B cell (primary cell): Measurements from ENCODE around the gene XYLT2. TPM values are rescaled to one million over a fixed set of nuclear protein-coding genes. Genes with fewer than 3 reads are reported as not detected.

Source experiments
- ATAC-seq: fragments of 200-7000 bp; cut with Tn5 transposase; one replicate; pipeline ENCODE4 v1.10.0; 2021; ENCODE audit warnings: low read depth, mild to moderate bottlenecking, moderate number of reproducible peaks, moderate library complexity
- CTCF ChIA-PET: fragments of 350-600 bp; sonication (Branson Sonifier 250); formaldehyde crosslinking; loops from one replicate; lab custom pipeline; 2021; ENCODE audit warnings: antibody characterized with exemption, inconsistent platforms; lab: Charles Lee
- POLR2A ChIA-PET: fragments of 350-600 bp; sonication (Branson Sonifier 250); formaldehyde crosslinking; loops from one replicate; lab custom pipeline; 2021; ENCODE audit warnings: antibody characterized with exemption; lab: Charles Lee
- DNase-seq: peaks from one replicate; pipeline ENCODE4 v3.0.0; 2013
- H2AFZ ChIP-seq: 2 replicates; pipeline ENCODE4 v1.6.1; 2012; ENCODE audit warnings: mild to moderate bottlenecking, low read depth, low read length; ENCODE audit not compliant: insufficient read depth, poor library complexity, severe bottlenecking
- H3K27ac ChIP-seq, 2 donors: 1 replicate in 1 of 2; 2 replicates in 1 of 2; pipeline ENCODE4 v1.5.1; 2012 to 2013; ENCODE audit warnings: low read length in 2 of 2, mild to moderate bottlenecking in 2 of 2, moderate library complexity in 1 of 2
- H3K27me3 ChIP-seq, 4 experiments: fragments of 200-600 bp in 1 of 4; sonication (generic) in 1 of 4; replicated peaks in 1 of 4; 1 replicate in 2 of 4; 2 replicates in 2 of 4; pipeline versions ENCODE4 v1.6.1 to v1.7.0; 2013 to 2016; ENCODE audit warnings: low read length in 3 of 4, mild to moderate bottlenecking in 2 of 4, mixed read lengths in 1 of 4, moderate library complexity in 1 of 4; ENCODE audit not compliant: insufficient read depth in 4 of 4, control insufficient read depth in 3 of 4; ENCODE audit errors: control extremely low read depth in 1 of 4
- H3K36me3 ChIP-seq, 2 experiments: replicated peaks in 1 of 2; 1 replicate in 1 of 2; 2 replicates in 1 of 2; pipeline versions ENCODE4 v1.6.1 to v1.7.1; 2013; ENCODE audit warnings: low read length in 1 of 2; ENCODE audit not compliant: insufficient read depth in 2 of 2, control insufficient read depth in 1 of 2; ENCODE audit errors: control extremely low read depth in 1 of 2, extremely low read depth in 1 of 2
- H3K4me1 ChIP-seq, 2 donors: fragments of 200-600 bp in 1 of 2; sonication (generic) in 1 of 2; 1 replicate in 1 of 2; 2 replicates in 1 of 2; pipeline versions ENCODE4 v1.5.1 to v1.6.1; 2013 to 2017; ENCODE audit warnings: low read length in 2 of 2; ENCODE audit not compliant: control insufficient read depth in 2 of 2, insufficient read depth in 2 of 2
- H3K4me2 ChIP-seq: replicated peaks from 2 replicates; pipeline ENCODE3; 2012; ENCODE audit warnings: mild to moderate bottlenecking, low read depth, low read length; ENCODE audit not compliant: poor library complexity, severe bottlenecking
- H3K4me3 ChIP-seq, 5 experiments: fragments of 200-600 bp in 1 of 5; sonication (generic) in 1 of 5; 1 replicate in 3 of 5; 2 replicates in 2 of 5; pipeline versions ENCODE4 v1.5.1 to v1.7.0; 2011 to 2016; ENCODE audit warnings: low read length in 4 of 5, mild to moderate bottlenecking in 4 of 5, low read depth in 2 of 5, control low read depth in 1 of 5, moderate library complexity in 1 of 5; ENCODE audit not compliant: insufficient read depth in 1 of 5; ENCODE audit errors: control extremely low read depth in 1 of 5, extremely low read depth in 1 of 5
- H3K79me2 ChIP-seq: fragments of 200-600 bp; sonication (generic); one replicate; pipeline ENCODE4 v1.6.0; 2016; ENCODE audit warnings: low read length; ENCODE audit not compliant: control insufficient read depth, insufficient read depth
- H3K9ac ChIP-seq: fragments of 200-600 bp; sonication (generic); 2 replicates; pipeline ENCODE4 v1.6.1; 2017; ENCODE audit warnings: mild to moderate bottlenecking, low read length, moderate library complexity
- H3K9me3 ChIP-seq, 3 donors: one replicate each; pipeline versions ENCODE4 v1.6.1 to v1.7.1; 2013; ENCODE audit warnings: low read length in 2 of 3; ENCODE audit not compliant: control insufficient read depth in 2 of 3, insufficient read depth in 1 of 3; ENCODE audit errors: control extremely low read depth in 1 of 3
- H4K20me1 ChIP-seq: 2 replicates; pipeline ENCODE4 v1.6.0; 2012; ENCODE audit warnings: mild to moderate bottlenecking, low read length; ENCODE audit not compliant: insufficient read depth, control insufficient read depth, poor library complexity, severe bottlenecking
- H3K27ac Mint-ChIP-seq: one replicate; pipeline ENCODE4 v1.8.0; 2021; ENCODE audit warnings: mixed read lengths
- H3K27me3 Mint-ChIP-seq: one replicate; pipeline ENCODE4 v1.8.0; 2021; ENCODE audit warnings: mixed read lengths
- H3K4me1 Mint-ChIP-seq: one replicate; pipeline ENCODE4 v1.8.0; 2021; ENCODE audit warnings: mixed read lengths
- H3K4me3 Mint-ChIP-seq: one replicate; pipeline ENCODE4 v1.8.0; 2021; ENCODE audit warnings: mixed read lengths
- H3K9me3 Mint-ChIP-seq: one replicate; pipeline ENCODE4 v1.8.0; 2022; ENCODE audit warnings: mixed read lengths; ENCODE audit not compliant: insufficient read depth
- EZH2 ChIP-seq: IDR thresholded peaks from 2 replicates; pipeline ENCODE4 v1.6.1; 2012; ENCODE audit warnings: borderline replicate concordance, low read depth, mild to moderate bottlenecking, moderate library complexity, low read length; ENCODE audit not compliant: insufficient read depth, poor library complexity, severe bottlenecking
- WGBS: methylation state at CpG from one replicate; pipeline ENCODE4 v1.1.5; 2013; ENCODE audit warnings: missing lambda C conversion rate; ENCODE audit not compliant: insufficient coverage; 5-methylcytosine and 5-hydroxymethylcytosine counted together
- intact Hi-C: fragments of 100-400 bp; cut with micrococcal nuclease; formaldehyde crosslinking; loops from one replicate; pipeline ENCODE4 v1.10.0; 2022
- polyA plus RNA-seq: library from polyadenylated mRNA; depleted of rRNA; stranded (reverse); fragments of >200 nt; gene quantifications from 2 replicates; pipeline ENCODE4 v1.2.3, GENCODE V29; 2012
- total RNA-seq, 2 donors: library from RNA; stranded (reverse); fragments of 120-200 nt in 1 of 2; gene quantifications; 1 replicate in 1 of 2; 2 replicates in 1 of 2; pipeline versions ENCODE4 v1.2.3 to v1.2.4, GENCODE V29; 2013 to 2022
- TF ChIP-seq, protein P1 (sequence below): fragments of 200-600 bp; IDR thresholded peaks from one replicate; pipeline ENCODE4 v1.8.0; 2022; ENCODE audit warnings: antibody characterized with exemption, mild to moderate bottlenecking

Gene XYLT2
- total and polyA plus RNA-seq, 2 donors (not counting 1 experiment from before 2014, with no cell fraction given): 21.5 to 29.9 TPM

DNA sequence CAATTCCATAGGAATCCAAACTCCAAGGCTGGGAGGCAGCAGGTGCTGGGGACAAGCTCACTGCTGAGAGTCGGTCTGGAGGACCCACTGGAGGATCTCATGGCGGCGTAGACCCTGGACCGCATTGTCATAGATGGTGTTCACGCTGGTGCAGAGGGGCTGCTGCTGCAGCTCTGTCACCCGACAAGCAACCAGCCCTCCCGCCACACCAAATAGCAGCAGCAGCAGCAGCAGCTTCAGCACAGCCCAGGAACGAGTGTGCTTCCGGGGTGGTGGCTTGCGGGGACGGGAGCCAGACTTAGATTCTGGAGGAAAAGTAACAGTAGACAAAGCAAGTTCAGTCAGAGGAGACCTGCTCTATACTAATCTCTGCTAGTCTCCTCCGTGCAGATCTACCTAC is 37.0 kb downstream of the XYLT2 start:
- intact Hi-C loops: no loop called here
- H3K9ac ChIP-seq: no peak overlapping the region
- H3K27me3 ChIP-seq: no peaks in the 10 kb centered on the region
- TF ChIP-seq, protein P1, sequence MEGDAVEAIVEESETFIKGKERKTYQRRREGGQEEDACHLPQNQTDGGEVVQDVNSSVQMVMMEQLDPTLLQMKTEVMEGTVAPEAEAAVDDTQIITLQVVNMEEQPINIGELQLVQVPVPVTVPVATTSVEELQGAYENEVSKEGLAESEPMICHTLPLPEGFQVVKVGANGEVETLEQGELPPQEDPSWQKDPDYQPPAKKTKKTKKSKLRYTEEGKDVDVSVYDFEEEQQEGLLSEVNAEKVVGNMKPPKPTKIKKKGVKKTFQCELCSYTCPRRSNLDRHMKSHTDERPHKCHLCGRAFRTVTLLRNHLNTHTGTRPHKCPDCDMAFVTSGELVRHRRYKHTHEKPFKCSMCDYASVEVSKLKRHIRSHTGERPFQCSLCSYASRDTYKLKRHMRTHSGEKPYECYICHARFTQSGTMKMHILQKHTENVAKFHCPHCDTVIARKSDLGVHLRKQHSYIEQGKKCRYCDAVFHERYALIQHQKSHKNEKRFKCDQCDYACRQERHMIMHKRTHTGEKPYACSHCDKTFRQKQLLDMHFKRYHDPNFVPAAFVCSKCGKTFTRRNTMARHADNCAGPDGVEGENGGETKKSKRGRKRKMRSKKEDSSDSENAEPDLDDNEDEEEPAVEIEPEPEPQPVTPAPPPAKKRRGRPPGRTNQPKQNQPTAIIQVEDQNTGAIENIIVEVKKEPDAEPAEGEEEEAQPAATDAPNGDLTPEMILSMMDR: no peak
- no peak for TF ChIP-seq EZH2
- H3K4me2 ChIP-seq: no peak overlapping the region
- no peaks in the 10 kb centered on the region for H3K9me3 ChIP-seq
- H3K4me1 Mint-ChIP-seq: no peaks in the 10 kb centered on the region
- ATAC-seq: no peak
- no peaks in the 10 kb centered on the region for H3K79me2 ChIP-seq
- DNase-seq: no peak
- H3K9me3 Mint-ChIP-seq: no peaks in the 10 kb centered on the region
- H4K20me1 ChIP-seq: peaks cover 3% of the 10 kb centered on the region
- H2AFZ ChIP-seq: no peak overlapping the region
- no peaks in the 10 kb centered on the region for H3K4me1 ChIP-seq
- ChIA-PET CTCF (no interaction called here), POLR2A (no interaction called here)
- H3K27ac Mint-ChIP-seq: no peak overlapping the region
- no peaks in the 10 kb centered on the region for H3K27me3 Mint-ChIP-seq
- H3K36me3 ChIP-seq: peaks cover 32 to 69% of the 10 kb centered on the region in 2 experiments
- H3K4me3 Mint-ChIP-seq: no peak overlapping the region
- H3K4me3 ChIP-seq: no peak overlapping the region
- no peak overlapping the region for H3K27ac ChIP-seq
- 96% methylated on average over 12 of the region's 12 CpGs for WGBS

DNA sequence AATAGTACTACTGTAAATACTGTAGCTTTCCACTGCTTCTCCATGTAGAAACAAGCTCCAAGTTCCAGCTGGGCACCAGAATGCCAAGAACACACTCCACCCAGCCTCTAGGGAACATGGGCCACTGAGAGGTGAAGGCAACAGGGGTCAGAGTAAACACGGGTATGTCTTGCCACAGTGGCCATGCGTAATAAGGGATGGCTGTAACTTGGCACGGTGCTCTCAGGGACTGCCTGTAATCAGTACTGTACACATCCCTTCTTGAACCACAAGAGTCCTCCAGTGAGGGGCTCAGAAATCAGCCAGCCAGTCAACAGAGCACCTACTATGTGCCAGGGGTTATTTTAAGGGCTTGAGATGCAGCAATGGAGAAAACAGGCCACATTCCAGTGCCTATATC is 40.6 kb downstream of the XYLT2 start:
- Histone ChIP-seq H3K4me2 (no peak overlapping the region), H3K4me1 (peaks cover 4 to 5% of the 10 kb centered on the region in 2 donors), H3K27me3 (no peaks in the 10 kb centered on the region), H2AFZ (no peak overlapping the region), H3K9ac (no peak overlapping the region), H4K20me1 (peaks cover 17% of the 10 kb centered on the region), H3K27ac (no peak overlapping the region), H3K4me3 (no peak overlapping the region), H3K9me3 (no peaks in the 10 kb centered on the region), H3K36me3 (peaks cover 43 to 93% of the 10 kb centered on the region in 2 experiments), H3K79me2 (no peaks in the 10 kb centered on the region)
- no peaks in the 10 kb centered on the region for H3K9me3 Mint-ChIP-seq
- H3K4me1 Mint-ChIP-seq: peaks cover 9% of the 10 kb centered on the region
- TF ChIP-seq EZH2: no peak
- TF ChIP-seq, protein P1: no peak
- H3K27ac Mint-ChIP-seq: no peak overlapping the region
- H3K4me3 Mint-ChIP-seq: no peak overlapping the region
- ATAC-seq: no peak
- 75% methylated on average over 1 of the region's 3 CpGs for WGBS
- H3K27me3 Mint-ChIP-seq: no peaks in the 10 kb centered on the region
- DNase-seq: no peak
- CTCF ChIA-PET: interaction anchor here (1.4 to 1.5 kb wide), 2 partner anchors 11 to 24 kb away, joined by 4 to 5 read pairs; partner anchors contain the start of gene LRRC59
- POLR2A ChIA-PET: no interaction called here
- intact Hi-C loops: no loop called here
